B cell (primary cell): ENCODE results near the gene MYOF.

Source experiments
- EZH2 ChIP-seq: IDR thresholded peaks from 2 replicates; pipeline ENCODE4 v1.6.1; 2012; ENCODE audit warnings: borderline replicate concordance, low read depth, mild to moderate bottlenecking, moderate library complexity, low read length; ENCODE audit not compliant: insufficient read depth, poor library complexity, severe bottlenecking
- TF ChIP-seq, protein P1 (sequence below): fragments of 200-600 bp; IDR thresholded peaks from one replicate; pipeline ENCODE4 v1.8.0; 2022; ENCODE audit warnings: antibody characterized with exemption, mild to moderate bottlenecking

DNA sequence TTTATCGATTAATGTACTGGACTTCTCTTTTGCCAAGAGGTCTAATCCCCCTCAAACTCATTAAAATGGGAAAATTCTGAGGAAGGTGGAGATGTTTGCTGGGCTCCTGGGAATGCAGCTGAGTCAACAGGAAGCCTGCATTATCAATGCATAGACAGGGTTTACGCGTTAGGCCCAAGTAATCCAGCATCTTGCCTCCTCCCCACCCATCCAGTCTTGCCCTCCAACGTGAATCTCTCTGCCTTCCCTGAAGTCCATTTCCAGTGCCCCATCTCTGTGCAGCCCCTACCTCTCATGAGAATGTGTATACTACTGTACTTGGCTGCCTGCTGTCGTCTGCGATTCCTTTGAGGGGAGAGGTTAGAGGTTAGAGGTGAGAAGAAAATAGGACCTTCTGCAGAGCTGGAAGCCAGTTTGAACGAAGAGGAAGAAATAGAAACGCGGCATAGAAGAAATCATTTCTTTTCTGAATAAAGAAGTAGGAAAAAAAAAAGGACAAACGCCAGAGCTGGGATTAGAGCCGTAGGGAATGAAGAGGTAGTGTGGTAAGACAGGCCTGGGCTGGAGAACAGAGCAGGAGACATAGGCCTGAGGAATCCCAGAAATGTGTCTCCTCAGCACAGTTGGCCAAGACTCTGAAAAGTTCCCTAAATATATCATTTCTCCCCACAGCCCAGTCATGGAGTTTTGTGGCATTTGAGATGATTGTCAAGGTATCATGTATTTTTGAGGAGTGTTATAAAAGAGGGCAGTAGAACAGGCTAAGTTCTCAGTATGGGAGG is 75.6 kb downstream of the MYOF start:
- TF ChIP-seq, protein P1, sequence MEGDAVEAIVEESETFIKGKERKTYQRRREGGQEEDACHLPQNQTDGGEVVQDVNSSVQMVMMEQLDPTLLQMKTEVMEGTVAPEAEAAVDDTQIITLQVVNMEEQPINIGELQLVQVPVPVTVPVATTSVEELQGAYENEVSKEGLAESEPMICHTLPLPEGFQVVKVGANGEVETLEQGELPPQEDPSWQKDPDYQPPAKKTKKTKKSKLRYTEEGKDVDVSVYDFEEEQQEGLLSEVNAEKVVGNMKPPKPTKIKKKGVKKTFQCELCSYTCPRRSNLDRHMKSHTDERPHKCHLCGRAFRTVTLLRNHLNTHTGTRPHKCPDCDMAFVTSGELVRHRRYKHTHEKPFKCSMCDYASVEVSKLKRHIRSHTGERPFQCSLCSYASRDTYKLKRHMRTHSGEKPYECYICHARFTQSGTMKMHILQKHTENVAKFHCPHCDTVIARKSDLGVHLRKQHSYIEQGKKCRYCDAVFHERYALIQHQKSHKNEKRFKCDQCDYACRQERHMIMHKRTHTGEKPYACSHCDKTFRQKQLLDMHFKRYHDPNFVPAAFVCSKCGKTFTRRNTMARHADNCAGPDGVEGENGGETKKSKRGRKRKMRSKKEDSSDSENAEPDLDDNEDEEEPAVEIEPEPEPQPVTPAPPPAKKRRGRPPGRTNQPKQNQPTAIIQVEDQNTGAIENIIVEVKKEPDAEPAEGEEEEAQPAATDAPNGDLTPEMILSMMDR = no peak
- TF ChIP-seq EZH2 = no peak
